ENCODE results near the gene SLC15A5. TPM values are rescaled to one million over a fixed set of nuclear protein-coding genes. Genes with fewer than 3 reads are reported as not detected.

SLC15A5 gene
- total RNA-seq (2022) (not detected in 2 replicates), Bru-seq, nascent RNA (percentile 1 among the genes with signal in this experiment), BruChase-seq, experiment 1, labeled RNA remaining after a 6-hour chase (not detected), BruChase-seq, experiment 2, labeled RNA remaining after a 2-hour chase (not detected)
- long read RNA-seq, result 0 reads

DNA sequence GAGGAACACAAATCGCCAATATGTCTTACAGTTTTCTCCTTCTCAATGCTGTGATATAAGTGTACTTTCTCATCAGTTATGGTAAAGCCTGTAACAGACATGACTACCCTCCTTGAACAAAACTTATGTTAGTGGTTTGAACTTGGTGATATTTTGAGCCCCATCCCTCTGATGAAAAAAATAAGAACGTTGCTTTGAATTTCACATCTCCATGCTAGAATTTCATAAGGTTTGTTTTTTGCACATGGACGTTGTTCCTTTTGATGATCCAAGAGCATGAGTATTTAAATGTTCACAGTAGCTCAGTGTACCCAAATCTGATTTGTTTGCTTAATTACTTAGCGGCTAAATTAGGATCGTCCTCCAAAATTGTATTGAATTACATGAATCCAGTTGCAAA lies at the start of gene SLC15A5:
TSS of gene SLC15A5 (minus strand) at position 101 of the 400 bp plus-strand sequence. CDS start at position 101, 0 bp downstream.
- H3K36me3 Mint-ChIP-seq (ENCODE audit: insufficient read depth, unreplicated experiment), result no peaks in the 10 kb centered on the region
- H3K4me3 Mint-ChIP-seq (ENCODE audit: low read depth, unreplicated experiment), result no peak within 1 kb of the TSS
- H3K4me1 Mint-ChIP-seq (ENCODE audit: low read depth, unreplicated experiment), result no peaks in the 10 kb centered on the region
- DNase-seq, result no peak
- no peak for TF ChIP-seq CTCF (IDR thresholded peaks at IDR 0.05; ENCODE audit: unreplicated experiment)
- no peaks in the 10 kb centered on the region for H3K27me3 Mint-ChIP-seq (ENCODE audit: unreplicated experiment)
- H3K27ac Mint-ChIP-seq (ENCODE audit: unreplicated experiment), result no peak within 1 kb of the TSS
- intact Hi-C loops (cut with micrococcal nuclease; ENCODE audit: unreplicated experiment), result no loop called here
- H3K9me3 Mint-ChIP-seq (ENCODE audit: low read depth, unreplicated experiment), result peaks cover 3% of the 10 kb centered on the region
- BruUV-seq (replicated peaks), result no TSS peak
- CTCF ChIA-PET, result no interaction called here

GRCh38 chr12:16325426-16325825 lies 47.9 kb upstream of the SLC15A5 start:
- Mint-ChIP-seq H3K36me3 (ENCODE audit: insufficient read depth, unreplicated experiment) (no peaks in the 10 kb centered on the region), H3K27me3 (ENCODE audit: unreplicated experiment) (no peaks in the 10 kb centered on the region), H3K4me1 (ENCODE audit: low read depth, unreplicated experiment) (peaks cover 62% of the 10 kb centered on the region), H3K27ac (ENCODE audit: unreplicated experiment) (no peak overlapping the region), H3K9me3 (ENCODE audit: low read depth, unreplicated experiment) (peaks cover 7% of the 10 kb centered on the region), H3K4me3 (ENCODE audit: low read depth, unreplicated experiment) (no peak overlapping the region)
- no peak for TF ChIP-seq CTCF (IDR thresholded peaks at IDR 0.05; ENCODE audit: unreplicated experiment)
- CTCF ChIA-PET, result interaction anchor here (0.7 kb wide), 1 partner anchor 36 kb away, joined by 3 read pairs; no protein-coding TSS in a partner anchor
- BruUV-seq (replicated peaks), result no TSS peak
- intact Hi-C loops (cut with micrococcal nuclease; ENCODE audit: unreplicated experiment), result no loop called here
- DNase-seq, result peak; percentile 53

DNA sequence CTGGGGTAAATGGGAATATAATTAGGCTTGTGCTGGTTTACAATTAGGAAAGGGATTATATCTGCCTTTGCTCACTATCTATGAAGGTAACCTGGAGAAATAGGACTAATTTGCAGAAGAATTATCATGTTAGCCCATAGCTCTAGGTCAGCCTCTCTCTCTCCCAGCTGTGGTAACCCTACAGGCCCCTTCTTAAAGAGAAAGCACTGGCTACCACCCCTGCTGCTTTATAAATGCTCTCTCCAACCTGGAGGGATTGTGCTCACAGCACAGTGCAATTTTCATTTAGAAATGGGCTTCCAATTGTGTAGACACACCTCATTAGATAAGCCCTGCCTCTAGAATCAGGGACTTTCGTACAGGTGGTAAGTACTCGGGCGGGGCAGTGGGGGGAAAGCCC lies 47.3 kb upstream of the SLC15A5 start:
- Mint-ChIP-seq H3K4me3 (ENCODE audit: low read depth, unreplicated experiment) (no peak overlapping the region), H3K27me3 (ENCODE audit: unreplicated experiment) (no peaks in the 10 kb centered on the region), H3K9me3 (ENCODE audit: low read depth, unreplicated experiment) (peaks cover 8% of the 10 kb centered on the region), H3K4me1 (ENCODE audit: low read depth, unreplicated experiment) (peaks cover 66% of the 10 kb centered on the region), H3K27ac (ENCODE audit: unreplicated experiment) (peak overlapping the region; percentile 36), H3K36me3 (ENCODE audit: insufficient read depth, unreplicated experiment) (no peaks in the 10 kb centered on the region)
- DNase-seq, result no peak
- no TSS peak for BruUV-seq (replicated peaks)
- CTCF ChIA-PET, result interaction anchor here (0.6 kb wide), 1 partner anchor 16 kb away, joined by 3 read pairs; no protein-coding TSS in a partner anchor
- intact Hi-C loops (cut with micrococcal nuclease; ENCODE audit: unreplicated experiment), result no loop called here
- no peak for TF ChIP-seq CTCF (IDR thresholded peaks at IDR 0.05; ENCODE audit: unreplicated experiment)

DNA sequence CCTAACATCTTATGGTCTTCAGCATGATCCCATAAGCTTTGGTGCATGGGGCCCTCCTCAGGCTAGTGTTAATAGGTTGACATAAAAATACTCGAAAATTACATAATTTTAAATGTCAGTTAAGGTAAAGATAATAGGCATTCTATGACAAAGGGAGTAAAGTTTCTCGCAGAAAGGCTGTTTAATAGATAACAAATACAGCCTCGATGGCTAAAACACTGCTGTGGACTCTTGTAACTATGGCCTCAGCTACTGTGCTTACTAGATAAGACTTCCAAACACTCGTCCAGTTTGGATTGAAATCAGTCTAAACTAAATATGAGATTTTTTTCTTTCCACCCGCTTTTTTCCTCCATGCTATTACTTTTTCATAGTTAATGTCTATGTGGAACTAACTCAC lies 46.8 kb upstream of the SLC15A5 start:
- Mint-ChIP-seq H3K27me3 (ENCODE audit: unreplicated experiment) (no peaks in the 10 kb centered on the region), H3K27ac (ENCODE audit: unreplicated experiment) (no peak overlapping the region), H3K4me1 (ENCODE audit: low read depth, unreplicated experiment) (peaks cover 71% of the 10 kb centered on the region), H3K9me3 (ENCODE audit: low read depth, unreplicated experiment) (peaks cover 10% of the 10 kb centered on the region), H3K36me3 (ENCODE audit: insufficient read depth, unreplicated experiment) (no peaks in the 10 kb centered on the region), H3K4me3 (ENCODE audit: low read depth, unreplicated experiment) (no peak overlapping the region)
- intact Hi-C loops (cut with micrococcal nuclease; ENCODE audit: unreplicated experiment), result no loop called here
- no peak for TF ChIP-seq CTCF (IDR thresholded peaks at IDR 0.05; ENCODE audit: unreplicated experiment)
- no peak for DNase-seq
- CTCF ChIA-PET, result interaction anchor here (0.6 kb wide), 1 partner anchor 15 kb away, joined by 3 read pairs; no protein-coding TSS in a partner anchor
- BruUV-seq (replicated peaks), result no TSS peak
